GM19043 (cell line): ENCODE results near the gene TMEM178B.

Experiments used
- ATAC-seq: cut with Tn5 transposase; IDR thresholded peaks from one replicate; pipeline ENCODE4 v1.9.1; 2021; ENCODE audit warnings: low read depth; ENCODE audit not compliant: unreplicated experiment

The TMEM178B gene

GRCh38 chr7:141497391-141497790 is 423.5 kb downstream of the TMEM178B start:
- ATAC-seq = no peak

GRCh38 chr7:141500608-141501007 is 426.7 kb downstream of the TMEM178B start:
- no peak for ATAC-seq

- ATAC-seq = no peak
Observed at GRCh38 chr7:141501451-141501850, 427.6 kb downstream of the TMEM178B start.

- ATAC-seq = no peak
Observed at GRCh38 chr7:141511316-141511675, 437.4 kb downstream of the TMEM178B start.

GRCh38 chr7:141511676-141512396 is 438.0 kb downstream of the TMEM178B start:
- ATAC-seq = no peak

GRCh38 chr7:141512597-141512996 is 438.7 kb downstream of the TMEM178B start:
- ATAC-seq = no peak

- no peak for ATAC-seq
Observed at GRCh38 chr7:141513720-141514119, 439.9 kb downstream of the TMEM178B start.

GRCh38 chr7:141515941-141516340 is 442.1 kb downstream of the TMEM178B start:
- ATAC-seq = no peak

- no peak for ATAC-seq
Observed at GRCh38 chr7:141519623-141520022, 445.8 kb downstream of the TMEM178B start.

- no peak for ATAC-seq
Observed at GRCh38 chr7:141522657-141523342, 448.9 kb downstream of the TMEM178B start.

GRCh38 chr7:141525973-141526514 is 452.2 kb downstream of the TMEM178B start:
- no peak for ATAC-seq

- ATAC-seq = no peak
Observed at GRCh38 chr7:141527076-141527475, 453.2 kb downstream of the TMEM178B start.

- ATAC-seq = no peak
Observed at GRCh38 chr7:141528399-141528798, 454.5 kb downstream of the TMEM178B start.
